Measurements from ENCODE around the gene EWSR1. TPM values are rescaled to one million over a fixed set of nuclear protein-coding genes. Genes with fewer than 3 reads are reported as not detected.

EWSR1 gene
- total and polyA plus RNA-seq, 2 experiments from 2014 or later: 391 to 427 TPM

- TF ChIP-seq ZNF462 (CRISPR knock-in tag; IDR thresholded peaks at IDR 0.05) (no peak), JUNB (IDR thresholded peaks at IDR 0.05; ENCODE audit: unreplicated experiment) (no peak), EZH2 (IDR thresholded peaks at IDR 0.05; ENCODE audit: low read depth, unreplicated experiment) (no peak)
Measured at GRCh38 chr22:29256606-29257325, 11.3 kb upstream of the EWSR1 start (continued).

- H3K79me2 ChIP-seq (replicated peaks; ENCODE audit: insufficient read depth): no peaks in the 10 kb centered on the region
- H3K4me1 Mint-ChIP-seq: no peaks in the 10 kb centered on the region; the same call in 2 of the 3 replicates
- no peaks in the 10 kb centered on the region for H4K20me1 ChIP-seq (replicated peaks; ENCODE audit: insufficient read depth)
- ATAC-seq (no peak), DNase-seq (ENCODE audit: low spot score) (no peak)
- H3K4me1 ChIP-seq (ENCODE audit: insufficient read depth): peaks cover 5% of the 10 kb centered on the region; the same call in 1 of the 2 replicates
- no peak overlapping the region for H3K27ac Mint-ChIP-seq
- no peak overlapping the region for H3K4me3 ChIP-seq
- H3K27ac ChIP-seq (ENCODE audit: low read depth): no peak overlapping the region
- no peak overlapping the region for H3K4me2 ChIP-seq
- no peaks in the 10 kb centered on the region for H3K27me3 ChIP-seq (ENCODE audit: insufficient read depth)
- peaks cover 9% of the 10 kb centered on the region for H3K36me3 Mint-ChIP-seq (ENCODE audit: low read depth)
- H3K9me3 Mint-ChIP-seq: no peaks in the 10 kb centered on the region
- no peak overlapping the region for H3K4me3 Mint-ChIP-seq
- peaks cover 13% of the 10 kb centered on the region for H3K27me3 Mint-ChIP-seq (ENCODE audit: insufficient read depth, low read depth, poor library complexity)
- no peak for TF ChIP-seq JUNB (IDR thresholded peaks at IDR 0.05; ENCODE audit: unreplicated experiment)
- no peak for TF ChIP-seq EZH2phosphoT487 (IDR thresholded peaks at IDR 0.05; ENCODE audit: unreplicated experiment)
- no peak for TF ChIP-seq CREB1 (CRISPR knock-in tag; IDR thresholded peaks at IDR 0.05; ENCODE audit: low read depth)
- TF ChIP-seq REST (IDR thresholded peaks at IDR 0.05; ENCODE audit: unreplicated experiment): no peak
- TF ChIP-seq CTCF (conservative IDR thresholded peaks at IDR 0.05; ENCODE audit: low read depth in 2 of 2): no peak
- no peak for TF ChIP-seq ETS1 (IDR thresholded peaks at IDR 0.05)
- H3F3A ChIP-seq (replicated peaks; ENCODE audit: low read depth): no peaks in the 10 kb centered on the region
- no peaks in the 10 kb centered on the region for H3K36me3 ChIP-seq (ENCODE audit: insufficient read depth)
- no peaks in the 10 kb centered on the region for H3K9me2 ChIP-seq (ENCODE audit: insufficient read depth)
- H2AFZ ChIP-seq: no peak overlapping the region
Measured at GRCh38 chr22:29257751-29258181, 10.3 kb upstream of the EWSR1 start.

Measured in GM23338 (cell line).